Loucy (cell line): ENCODE results near the gene SNAP25.

Source experiments
- EZH2phosphoT487 ChIP-seq: fragments of 200-600 bp; IDR thresholded peaks from 2 replicates; pipeline ENCODE4 v1.6.1; 2018; ENCODE audit warnings: antibody characterized with exemption, mild to moderate bottlenecking, moderate library complexity, borderline replicate concordance
- TF ChIP-seq, protein P1 (sequence below): fragments of 200-600 bp; sonication (generic); conservative IDR thresholded peaks from 2 replicates; pipeline ENCODE4 v1.5.1; 2014; ENCODE audit warnings: mild to moderate bottlenecking, antibody characterized with exemption, low read length

DNA sequence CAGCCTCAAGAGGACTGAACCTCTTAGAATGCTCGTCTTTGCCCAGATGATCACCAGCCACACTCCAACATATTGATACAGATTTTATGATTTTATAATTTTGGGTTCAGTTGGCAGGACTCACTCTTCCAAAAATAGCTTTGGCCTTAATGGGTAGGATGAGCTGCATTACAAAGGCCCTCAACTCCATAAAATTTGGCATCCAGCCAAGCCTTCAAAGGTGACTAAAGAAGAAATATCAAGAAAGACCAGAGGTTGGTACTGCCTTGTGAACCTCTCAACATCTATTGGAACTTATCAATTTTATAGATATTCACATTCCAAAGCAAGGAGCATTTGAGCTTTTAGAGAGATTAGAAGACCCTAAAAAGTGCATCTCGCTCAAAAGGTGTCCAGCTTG lies 48.4 kb upstream of the SNAP25 start:
- TF ChIP-seq, protein P1, sequence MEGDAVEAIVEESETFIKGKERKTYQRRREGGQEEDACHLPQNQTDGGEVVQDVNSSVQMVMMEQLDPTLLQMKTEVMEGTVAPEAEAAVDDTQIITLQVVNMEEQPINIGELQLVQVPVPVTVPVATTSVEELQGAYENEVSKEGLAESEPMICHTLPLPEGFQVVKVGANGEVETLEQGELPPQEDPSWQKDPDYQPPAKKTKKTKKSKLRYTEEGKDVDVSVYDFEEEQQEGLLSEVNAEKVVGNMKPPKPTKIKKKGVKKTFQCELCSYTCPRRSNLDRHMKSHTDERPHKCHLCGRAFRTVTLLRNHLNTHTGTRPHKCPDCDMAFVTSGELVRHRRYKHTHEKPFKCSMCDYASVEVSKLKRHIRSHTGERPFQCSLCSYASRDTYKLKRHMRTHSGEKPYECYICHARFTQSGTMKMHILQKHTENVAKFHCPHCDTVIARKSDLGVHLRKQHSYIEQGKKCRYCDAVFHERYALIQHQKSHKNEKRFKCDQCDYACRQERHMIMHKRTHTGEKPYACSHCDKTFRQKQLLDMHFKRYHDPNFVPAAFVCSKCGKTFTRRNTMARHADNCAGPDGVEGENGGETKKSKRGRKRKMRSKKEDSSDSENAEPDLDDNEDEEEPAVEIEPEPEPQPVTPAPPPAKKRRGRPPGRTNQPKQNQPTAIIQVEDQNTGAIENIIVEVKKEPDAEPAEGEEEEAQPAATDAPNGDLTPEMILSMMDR: no peak
- TF ChIP-seq EZH2phosphoT487: no peak
